Upper lobe of right lung (tissue), 1 donor: ENCODE results near the gene PPP1R13B. TPM values are rescaled to one million over a fixed set of nuclear protein-coding genes. Genes with fewer than 3 reads are reported as not detected.

Experiments
- ATAC-seq: fragments of 200-7000 bp; cut with Tn5 transposase; one replicate; pipeline ENCODE4 v1.9.1; 2020; ENCODE audit warnings: mild to moderate bottlenecking, moderate library complexity
- DNase-seq: peaks from one replicate; pipeline ENCODE4 v3.0.0-alpha.2; 2020
- H3K27ac ChIP-seq: fragments of 200-600 bp; one replicate; pipeline ENCODE4 v1.8.0; 2022
- H3K27me3 ChIP-seq: fragments of 200-600 bp; one replicate; pipeline ENCODE4 v1.8.0; 2022; ENCODE audit warnings: mild to moderate bottlenecking
- H3K36me3 ChIP-seq: fragments of 200-600 bp; one replicate; pipeline ENCODE4 v1.8.0; 2022
- H3K4me1 ChIP-seq: fragments of 200-600 bp; one replicate; pipeline ENCODE4 v1.8.0; 2022
- H3K4me3 ChIP-seq: fragments of 200-600 bp; one replicate; pipeline ENCODE4 v1.8.0; 2022; ENCODE audit warnings: mild to moderate bottlenecking
- H3K9me3 ChIP-seq: fragments of 200-600 bp; one replicate; pipeline ENCODE4 v1.8.0; 2022
- intact Hi-C: fragments of 100-400 bp; cut with DNase I; formaldehyde crosslinking; loops from one replicate; pipeline ENCODE4 v1.11.0; 2022
- total RNA-seq: library from RNA; stranded (reverse); fragmentation: NEBNext Ultra II Directional; extraction: Animal tissue kit (Norgen Biotek cat#: 25700); gene quantifications from one replicate; pipeline ENCODE4 v1.2.1, GENCODE V29; 2021
- TF ChIP-seq, protein P1 (sequence below): fragments of 200-600 bp; IDR thresholded peaks from one replicate; pipeline ENCODE4 v1.8.0; 2022; ENCODE audit warnings: antibody characterized with exemption
- donor health status: DM: no; HTN: yes; CAD: no; lungs with severe emphysema.

Gene PPP1R13B
- total RNA-seq, 1 donor from 2014 or later = 78.5 TPM

DNA sequence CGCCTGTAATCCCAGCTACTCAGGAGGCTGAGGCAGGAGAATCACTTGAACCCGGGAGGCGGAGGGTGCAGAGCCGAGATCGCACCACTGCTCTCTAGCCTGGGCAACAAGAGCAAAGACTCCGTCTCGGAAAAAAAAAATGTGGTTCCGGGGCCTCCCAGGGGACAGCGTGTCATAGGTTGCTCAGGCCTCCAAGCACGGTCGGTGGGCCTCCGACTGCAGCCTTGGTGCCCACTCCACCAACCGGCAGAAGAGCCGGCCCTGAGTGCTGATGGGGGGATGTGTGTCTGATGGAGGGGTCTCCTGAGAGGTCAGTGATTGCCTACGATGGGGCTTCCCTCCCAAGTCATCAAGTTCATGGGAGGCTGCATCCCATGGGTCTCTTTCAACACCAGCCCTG is 115.9 kb downstream of the PPP1R13B start:
- H3K27ac ChIP-seq = no peak overlapping the region
- H3K4me1 ChIP-seq = peaks cover 9% of the 10 kb centered on the region
- H3K27me3 ChIP-seq = no peaks in the 10 kb centered on the region
- peaks cover 65% of the 10 kb centered on the region for H3K36me3 ChIP-seq
- H3K9me3 ChIP-seq = no peaks in the 10 kb centered on the region
- no peak overlapping the region for H3K4me3 ChIP-seq
- intact Hi-C loops = no loop called here
- no peak for DNase-seq
- ATAC-seq = no peak
- TF ChIP-seq, protein P1, sequence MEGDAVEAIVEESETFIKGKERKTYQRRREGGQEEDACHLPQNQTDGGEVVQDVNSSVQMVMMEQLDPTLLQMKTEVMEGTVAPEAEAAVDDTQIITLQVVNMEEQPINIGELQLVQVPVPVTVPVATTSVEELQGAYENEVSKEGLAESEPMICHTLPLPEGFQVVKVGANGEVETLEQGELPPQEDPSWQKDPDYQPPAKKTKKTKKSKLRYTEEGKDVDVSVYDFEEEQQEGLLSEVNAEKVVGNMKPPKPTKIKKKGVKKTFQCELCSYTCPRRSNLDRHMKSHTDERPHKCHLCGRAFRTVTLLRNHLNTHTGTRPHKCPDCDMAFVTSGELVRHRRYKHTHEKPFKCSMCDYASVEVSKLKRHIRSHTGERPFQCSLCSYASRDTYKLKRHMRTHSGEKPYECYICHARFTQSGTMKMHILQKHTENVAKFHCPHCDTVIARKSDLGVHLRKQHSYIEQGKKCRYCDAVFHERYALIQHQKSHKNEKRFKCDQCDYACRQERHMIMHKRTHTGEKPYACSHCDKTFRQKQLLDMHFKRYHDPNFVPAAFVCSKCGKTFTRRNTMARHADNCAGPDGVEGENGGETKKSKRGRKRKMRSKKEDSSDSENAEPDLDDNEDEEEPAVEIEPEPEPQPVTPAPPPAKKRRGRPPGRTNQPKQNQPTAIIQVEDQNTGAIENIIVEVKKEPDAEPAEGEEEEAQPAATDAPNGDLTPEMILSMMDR = no peak

DNA sequence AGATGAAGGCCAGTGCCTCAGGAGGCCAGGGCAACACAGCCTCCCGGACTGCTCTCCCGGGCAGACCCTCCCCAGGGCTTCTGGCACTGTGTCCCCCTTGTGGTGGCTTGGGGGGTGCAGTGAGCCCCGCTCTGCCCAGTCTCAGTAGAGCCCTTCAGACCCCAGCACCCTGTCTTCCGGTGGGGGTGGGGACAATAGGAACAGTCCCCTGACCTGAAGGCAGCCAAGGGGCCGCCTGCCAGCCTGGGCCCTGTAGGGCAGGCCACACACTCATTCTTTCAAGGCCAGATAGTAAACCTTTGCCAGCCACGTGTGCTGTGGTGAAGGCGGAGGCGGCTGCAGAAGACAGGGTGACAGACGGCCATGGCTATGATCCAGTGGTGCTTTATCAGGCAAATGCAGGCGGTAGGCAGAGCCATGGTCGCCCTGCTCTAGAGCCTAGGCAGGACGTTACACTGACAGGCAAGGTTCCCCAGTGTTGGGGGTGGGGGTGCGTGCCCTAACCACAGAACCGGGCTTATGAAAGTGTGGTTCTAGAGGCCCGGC is 116.8 kb downstream of the PPP1R13B start:
- Histone ChIP-seq H3K27ac (no peak overlapping the region), H3K27me3 (no peaks in the 10 kb centered on the region), H3K36me3 (peaks cover 57% of the 10 kb centered on the region), H3K9me3 (no peaks in the 10 kb centered on the region), H3K4me1 (no peaks in the 10 kb centered on the region), H3K4me3 (no peak overlapping the region)
- intact Hi-C loops = no loop called here
- TF ChIP-seq, protein P1 = peak; percentile 16
- DNase-seq = no peak
- no peak for ATAC-seq

DNA sequence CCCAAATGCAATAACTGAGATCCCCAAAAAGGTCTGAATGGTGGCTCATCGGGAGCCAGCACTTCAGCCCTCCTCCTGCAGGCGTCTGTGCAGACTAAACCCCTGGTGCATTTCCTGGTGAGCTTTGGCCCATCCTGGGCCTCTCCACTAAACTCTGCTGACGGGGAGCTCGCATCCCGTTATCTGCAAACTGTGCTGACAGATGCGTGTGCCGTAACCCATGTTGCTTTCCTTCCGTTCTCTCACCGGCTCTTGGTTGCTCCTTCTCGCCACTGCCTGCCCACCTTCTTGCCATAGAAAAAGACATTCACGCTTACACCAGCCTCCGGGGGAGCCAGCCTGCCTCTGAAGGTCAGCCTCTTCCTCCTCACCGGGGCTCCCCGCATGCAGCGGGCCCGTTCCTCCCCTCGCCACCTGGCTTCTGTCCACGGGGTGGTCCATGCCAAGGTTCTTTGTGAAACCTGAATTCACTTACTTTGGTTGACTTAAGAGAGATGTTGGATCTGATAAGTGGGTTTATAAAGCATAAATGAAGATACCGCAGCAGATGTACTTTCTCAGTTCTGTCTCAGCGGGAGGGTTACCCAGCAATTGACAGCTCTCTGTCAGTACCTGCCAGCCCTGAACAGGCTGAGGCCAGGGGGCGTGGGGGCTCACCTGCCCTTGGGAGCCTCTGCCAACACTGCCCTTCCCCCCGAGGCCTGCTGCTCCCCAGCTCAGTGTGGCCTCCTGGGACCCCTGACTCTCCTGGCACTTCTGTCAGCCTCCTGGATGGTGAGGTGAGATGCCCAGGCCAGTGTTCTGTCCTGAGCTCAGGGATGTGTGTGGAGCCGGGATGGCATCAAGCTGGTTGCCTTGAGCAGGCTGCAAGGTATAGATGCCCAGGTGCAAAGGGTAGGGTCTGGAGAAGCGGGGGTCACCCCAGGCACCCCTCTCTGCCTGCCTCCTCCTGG is 117.6 kb downstream of the PPP1R13B start:
- no peak overlapping the region for H3K27ac ChIP-seq

DNA sequence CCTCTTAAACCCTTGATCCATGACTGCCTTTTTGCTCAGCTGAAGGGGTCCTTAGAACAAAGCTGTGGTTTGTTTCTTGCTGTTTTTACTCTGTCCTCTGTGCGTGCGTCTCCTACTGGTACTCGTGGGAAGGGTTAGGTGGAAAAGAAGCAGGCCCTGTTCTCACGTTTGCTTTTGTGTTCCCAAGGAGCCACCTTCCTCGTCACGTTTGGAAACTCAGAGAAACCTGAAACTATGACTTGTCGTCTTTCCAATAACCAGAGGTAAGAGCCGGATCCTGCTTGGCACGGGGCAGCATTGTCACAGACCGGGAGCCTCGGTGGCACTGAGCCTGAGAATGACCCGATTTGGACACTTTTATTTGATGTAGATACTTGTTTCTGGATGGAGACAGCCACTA is 118.7 kb downstream of the PPP1R13B start:
- Histone ChIP-seq H3K36me3 (peaks cover 39% of the 10 kb centered on the region), H3K4me1 (peaks cover 8% of the 10 kb centered on the region)
- intact Hi-C loops = no loop called here

More for the DNA sequence above, 117.6 kb downstream of the PPP1R13B start:
- Histone ChIP-seq H3K4me3 (no peak overlapping the region), H3K4me1 (no peaks in the 10 kb centered on the region), H3K27me3 (no peaks in the 10 kb centered on the region), H3K9me3 (no peaks in the 10 kb centered on the region), H3K36me3 (peaks cover 49% of the 10 kb centered on the region)
- intact Hi-C loops = no loop called here
- DNase-seq (no peak), ATAC-seq (no peak)
- TF ChIP-seq, protein P1 = no peak

DNA sequence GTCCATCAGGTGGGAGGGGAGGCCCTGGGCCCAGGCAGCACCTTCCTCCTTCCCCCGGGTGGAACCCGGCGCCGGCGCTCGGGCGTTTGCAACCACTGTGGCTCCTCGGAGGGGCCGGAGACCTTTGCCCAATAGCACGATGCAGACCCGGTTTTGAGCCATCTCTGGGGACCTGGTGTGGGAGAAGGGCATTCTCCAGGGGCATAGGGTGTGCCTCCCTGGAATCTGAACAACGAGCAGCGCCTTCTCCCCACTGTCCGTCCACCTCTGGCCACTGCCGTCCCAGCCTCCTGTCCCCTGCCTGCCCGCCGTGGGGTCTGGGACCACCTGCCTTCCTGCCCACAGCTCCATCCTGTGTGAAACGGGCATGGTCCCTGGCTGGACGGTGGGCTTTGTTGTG is 119.2 kb downstream of the PPP1R13B start:
- ATAC-seq (no peak), DNase-seq (no peak)
- Histone ChIP-seq H3K4me3 (no peak overlapping the region), H3K4me1 (peaks cover 14% of the 10 kb centered on the region), H3K36me3 (peaks cover 34% of the 10 kb centered on the region), H3K27ac (no peak overlapping the region), H3K9me3 (no peaks in the 10 kb centered on the region), H3K27me3 (no peaks in the 10 kb centered on the region)
- intact Hi-C loops = no loop called here
- TF ChIP-seq, protein P1 = no peak

More for the DNA sequence above, 118.7 kb downstream of the PPP1R13B start:
- TF ChIP-seq, protein P1 = peak; percentile 4
- ATAC-seq = no peak
- DNase-seq = no peak
- H3K4me3 ChIP-seq = no peak overlapping the region
- H3K9me3 ChIP-seq = no peaks in the 10 kb centered on the region
- no peaks in the 10 kb centered on the region for H3K27me3 ChIP-seq
- no peak overlapping the region for H3K27ac ChIP-seq
